ENCODE measurements around the gene ABLIM3.

Gene ABLIM3

GRCh38 chr5:149110406-149110805, 30.9 kb upstream of the ABLIM3 start:
- TF ChIP-seq POLR2AphosphoS5 (IDR thresholded peaks at IDR 0.05; ENCODE audit: low read depth) (no peak), GABPA (IDR thresholded peaks at IDR 0.05; ENCODE audit: low read depth) (no peak), SPI1 (IDR thresholded peaks at IDR 0.05; ENCODE audit: borderline replicate concordance, low read depth) (no peak), REST (IDR thresholded peaks at IDR 0.05; ENCODE audit: insufficient replicate concordance, low read depth) (no peak)
- TF ChIP-seq, protein P1, sequence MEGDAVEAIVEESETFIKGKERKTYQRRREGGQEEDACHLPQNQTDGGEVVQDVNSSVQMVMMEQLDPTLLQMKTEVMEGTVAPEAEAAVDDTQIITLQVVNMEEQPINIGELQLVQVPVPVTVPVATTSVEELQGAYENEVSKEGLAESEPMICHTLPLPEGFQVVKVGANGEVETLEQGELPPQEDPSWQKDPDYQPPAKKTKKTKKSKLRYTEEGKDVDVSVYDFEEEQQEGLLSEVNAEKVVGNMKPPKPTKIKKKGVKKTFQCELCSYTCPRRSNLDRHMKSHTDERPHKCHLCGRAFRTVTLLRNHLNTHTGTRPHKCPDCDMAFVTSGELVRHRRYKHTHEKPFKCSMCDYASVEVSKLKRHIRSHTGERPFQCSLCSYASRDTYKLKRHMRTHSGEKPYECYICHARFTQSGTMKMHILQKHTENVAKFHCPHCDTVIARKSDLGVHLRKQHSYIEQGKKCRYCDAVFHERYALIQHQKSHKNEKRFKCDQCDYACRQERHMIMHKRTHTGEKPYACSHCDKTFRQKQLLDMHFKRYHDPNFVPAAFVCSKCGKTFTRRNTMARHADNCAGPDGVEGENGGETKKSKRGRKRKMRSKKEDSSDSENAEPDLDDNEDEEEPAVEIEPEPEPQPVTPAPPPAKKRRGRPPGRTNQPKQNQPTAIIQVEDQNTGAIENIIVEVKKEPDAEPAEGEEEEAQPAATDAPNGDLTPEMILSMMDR (IDR thresholded peaks at IDR 0.05; ENCODE audit: insufficient read depth, low read length), result no peak
- H3K27me3 ChIP-seq (ENCODE audit: insufficient read depth, poor library complexity, severe bottlenecking), result no peaks in the 10 kb centered on the region
- H3K4me3 ChIP-seq (replicated peaks; ENCODE audit: insufficient read depth, low read length), result no peak overlapping the region
- H3K27ac ChIP-seq (replicated peaks), result no peak overlapping the region
- no peak for DNase-seq (ENCODE audit: low read depth in 1 of 2, low spot score in 1 of 2)

DNA sequence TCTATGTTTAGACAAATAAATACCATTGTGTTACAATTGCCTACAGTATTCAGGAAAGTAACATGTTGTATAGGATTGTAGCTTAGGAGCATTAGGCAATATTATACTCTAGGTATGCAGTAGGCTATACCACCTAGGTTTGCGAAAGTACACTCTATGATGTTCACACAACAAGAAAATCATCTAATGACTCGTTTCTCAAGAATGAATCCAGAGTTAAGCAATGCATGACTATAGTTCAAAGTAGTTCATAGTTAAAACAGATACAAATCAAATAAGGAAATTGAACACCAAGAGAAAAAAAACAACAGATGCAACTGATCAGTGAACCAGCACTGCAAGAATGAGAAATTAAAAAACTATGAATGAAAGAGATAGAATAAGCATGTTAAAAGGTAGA, 27.6 kb upstream of the ABLIM3 start:
- peaks cover 1% of the 10 kb centered on the region for H3K27me3 ChIP-seq (ENCODE audit: insufficient read depth, poor library complexity, severe bottlenecking)
- H3K27ac ChIP-seq (replicated peaks), result no peak overlapping the region
- H3K4me3 ChIP-seq (replicated peaks; ENCODE audit: insufficient read depth, low read length), result no peak overlapping the region
- TF ChIP-seq POLR2AphosphoS5 (IDR thresholded peaks at IDR 0.05; ENCODE audit: low read depth) (no peak), GABPA (IDR thresholded peaks at IDR 0.05; ENCODE audit: low read depth) (no peak)
- DNase-seq (ENCODE audit: low read depth in 1 of 2, low spot score in 1 of 2), result no peak

- peak; percentile 26 to 68 for DNase-seq (ENCODE audit: low read depth in 1 of 2, low spot score in 1 of 2)
- Histone ChIP-seq H3K4me3 (replicated peaks; ENCODE audit: insufficient read depth, low read length) (no peak overlapping the region), H3K27me3 (ENCODE audit: insufficient read depth, poor library complexity, severe bottlenecking) (peaks cover 7% of the 10 kb centered on the region), H3K27ac (replicated peaks) (no peak overlapping the region)
- TF ChIP-seq SPI1 (IDR thresholded peaks at IDR 0.05; ENCODE audit: borderline replicate concordance, low read depth), result no peak
- TF ChIP-seq, protein P1 (IDR thresholded peaks at IDR 0.05; ENCODE audit: insufficient read depth, low read length), result peak; percentile 78
Measured at GRCh38 chr5:149114403-149115312, 26.6 kb upstream of the ABLIM3 start.

GRCh38 chr5:149117970-149118369, 23.3 kb upstream of the ABLIM3 start:
- DNase-seq (ENCODE audit: low read depth in 1 of 2, low spot score in 1 of 2), result no peak
- Histone ChIP-seq H3K4me3 (replicated peaks; ENCODE audit: insufficient read depth, low read length) (no peak overlapping the region), H3K27ac (replicated peaks) (no peak overlapping the region), H3K27me3 (ENCODE audit: insufficient read depth, poor library complexity, severe bottlenecking) (peaks cover 7% of the 10 kb centered on the region)
- TF ChIP-seq SPI1 (IDR thresholded peaks at IDR 0.05; ENCODE audit: borderline replicate concordance, low read depth), result no peak
- no peak for TF ChIP-seq REST (IDR thresholded peaks at IDR 0.05; ENCODE audit: insufficient replicate concordance, low read depth)
- TF ChIP-seq POLR2AphosphoS5 (IDR thresholded peaks at IDR 0.05; ENCODE audit: low read depth), result no peak
- TF ChIP-seq GABPA (IDR thresholded peaks at IDR 0.05; ENCODE audit: low read depth), result no peak
- TF ChIP-seq, protein P1 (IDR thresholded peaks at IDR 0.05; ENCODE audit: insufficient read depth, low read length), result no peak
